ENCODE measurements around the gene AP4B1.
A peak's percentile ranks its signal among the peaks of the same experiment; 100 is the strongest.

Gene AP4B1

GRCh38 chr1:113899111-113899510, 5.5 kb downstream of the AP4B1 start:
- H3K36me3 ChIP-seq: peaks cover 16% of the 10 kb centered on the region
- no peak for TF ChIP-seq CTCF (IDR thresholded peaks at IDR 0.05)

GRCh38 chr1:113898241-113898814, 6.3 kb downstream of the AP4B1 start:
- Histone ChIP-seq H3K9me3 (no peaks in the 10 kb centered on the region), H3K36me3 (peaks cover 16% of the 10 kb centered on the region), H3K4me3 (ENCODE audit: low read depth in 1 of 2, low read length in 1 of 2) (no peak overlapping the region), H3K27ac (peak overlapping the region; percentile 93), H3K4me1 (ENCODE audit: control insufficient read depth in 1 of 2, insufficient read depth in 1 of 2, low read depth in 1 of 2, low read length in 1 of 2) (peaks cover 48 to 70% of the 10 kb centered on the region in 2 experiments), H3K27me3 (no peaks in the 10 kb centered on the region)
- TF ChIP-seq CTCF (IDR thresholded peaks at IDR 0.05): no peak

More at GRCh38 chr1:113899111-113899510, 5.5 kb downstream of the AP4B1 start:
- Histone ChIP-seq H3K4me1 (ENCODE audit: control insufficient read depth in 1 of 2, insufficient read depth in 1 of 2, low read depth in 1 of 2, low read length in 1 of 2) (peaks cover 56 to 78% of the 10 kb centered on the region in 2 experiments), H3K4me3 (ENCODE audit: low read depth in 1 of 2, low read length in 1 of 2) (no peak overlapping the region), H3K27ac (peak overlapping the region; percentile 93), H3K9me3 (no peaks in the 10 kb centered on the region), H3K27me3 (no peaks in the 10 kb centered on the region)

- H3K36me3 ChIP-seq: peaks cover 16% of the 10 kb centered on the region
- H3K4me3 ChIP-seq (ENCODE audit: low read depth in 1 of 2, low read length in 1 of 2): no peak overlapping the region
- H3K27me3 ChIP-seq: no peaks in the 10 kb centered on the region
- no peaks in the 10 kb centered on the region for H3K9me3 ChIP-seq
- peaks cover 24 to 59% of the 10 kb centered on the region in 2 experiments for H3K4me1 ChIP-seq (ENCODE audit: control insufficient read depth in 1 of 2, insufficient read depth in 1 of 2, low read depth in 1 of 2, low read length in 1 of 2)
- peak overlapping the region; percentile 56 for H3K27ac ChIP-seq
- TF ChIP-seq CTCF (IDR thresholded peaks at IDR 0.05): no peak
These were observed 8.6 kb downstream of the AP4B1 start for GRCh38 chr1:113895961-113896360.

GRCh38 chr1:113895098-113895497, 9.5 kb downstream of the AP4B1 start:
- Histone ChIP-seq H3K4me3 (ENCODE audit: low read depth in 1 of 2, low read length in 1 of 2) (no peak overlapping the region), H3K9me3 (no peaks in the 10 kb centered on the region), H3K4me1 (ENCODE audit: control insufficient read depth in 1 of 2, insufficient read depth in 1 of 2, low read depth in 1 of 2, low read length in 1 of 2) (peaks cover 18 to 50% of the 10 kb centered on the region in 2 experiments), H3K27me3 (no peaks in the 10 kb centered on the region), H3K27ac (peak overlapping the region; percentile 0), H3K36me3 (peaks cover 16% of the 10 kb centered on the region)
- no peak for TF ChIP-seq CTCF (IDR thresholded peaks at IDR 0.05)

- Histone ChIP-seq H3K36me3 (peaks cover 16% of the 10 kb centered on the region), H3K4me1 (ENCODE audit: control insufficient read depth in 1 of 2, insufficient read depth in 1 of 2, low read depth in 1 of 2, low read length in 1 of 2) (peaks cover 9 to 42% of the 10 kb centered on the region in 2 experiments), H3K27me3 (no peaks in the 10 kb centered on the region), H3K4me3 (ENCODE audit: low read depth in 1 of 2, low read length in 1 of 2) (no peak overlapping the region), H3K27ac (peak overlapping the region; percentile 27), H3K9me3 (no peaks in the 10 kb centered on the region)
- no peak for TF ChIP-seq CTCF (IDR thresholded peaks at IDR 0.05)
These were observed 11.3 kb downstream of the AP4B1 start for GRCh38 chr1:113893267-113893666.
